PFSK-1 (cell line): Measurements from ENCODE around the gene DPF3.

Experiments used
- POLR2AphosphoS5 ChIP-seq: IDR thresholded peaks from 2 replicates; pipeline ENCODE4 v1.6.1; 2012; ENCODE audit warnings: low read depth, mild to moderate bottlenecking, control low read depth, low read length, moderate library complexity
- TAF1 ChIP-seq: IDR thresholded peaks from 2 replicates; pipeline ENCODE4 v1.6.1; 2012; ENCODE audit warnings: low read length, control low read depth, borderline replicate concordance; ENCODE audit not compliant: insufficient read depth
- TF ChIP-seq, protein P1 (sequence below), 2 experiments: IDR thresholded peaks; 2 replicates each; pipeline versions ENCODE4 v1.6.1 to v1.8.0; 2011 to 2012; ENCODE audit warnings: low read depth in 2 of 2, low read length in 2 of 2, control low read depth in 1 of 2, inconsistent platforms in 1 of 2, mild to moderate bottlenecking in 1 of 2, moderate library complexity in 1 of 2; ENCODE audit not compliant: insufficient read depth in 1 of 2

DNA sequence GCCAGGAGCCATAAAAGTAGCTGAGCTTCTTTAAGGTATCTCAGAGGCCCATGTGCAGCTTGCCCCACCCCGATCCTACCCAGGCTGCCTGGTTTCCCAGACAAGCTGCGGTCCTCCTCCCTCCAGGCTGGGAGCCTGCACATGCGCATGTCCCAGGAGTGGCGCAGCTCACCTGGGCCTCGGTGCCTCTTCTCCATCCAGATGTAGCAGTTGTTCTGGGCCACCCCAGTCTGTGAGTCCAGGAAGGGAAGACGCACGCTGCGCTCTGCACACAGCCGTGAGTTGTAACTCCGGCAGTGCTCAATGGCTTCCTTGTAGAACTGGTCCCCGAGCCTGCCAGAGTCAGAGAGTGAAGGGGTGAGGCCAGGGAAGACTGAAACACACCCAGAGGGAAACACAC, 122.3 kb downstream of the DPF3 start:
- TF ChIP-seq POLR2AphosphoS5 (no peak), TAF1 (no peak)
- TF ChIP-seq, protein P1, sequence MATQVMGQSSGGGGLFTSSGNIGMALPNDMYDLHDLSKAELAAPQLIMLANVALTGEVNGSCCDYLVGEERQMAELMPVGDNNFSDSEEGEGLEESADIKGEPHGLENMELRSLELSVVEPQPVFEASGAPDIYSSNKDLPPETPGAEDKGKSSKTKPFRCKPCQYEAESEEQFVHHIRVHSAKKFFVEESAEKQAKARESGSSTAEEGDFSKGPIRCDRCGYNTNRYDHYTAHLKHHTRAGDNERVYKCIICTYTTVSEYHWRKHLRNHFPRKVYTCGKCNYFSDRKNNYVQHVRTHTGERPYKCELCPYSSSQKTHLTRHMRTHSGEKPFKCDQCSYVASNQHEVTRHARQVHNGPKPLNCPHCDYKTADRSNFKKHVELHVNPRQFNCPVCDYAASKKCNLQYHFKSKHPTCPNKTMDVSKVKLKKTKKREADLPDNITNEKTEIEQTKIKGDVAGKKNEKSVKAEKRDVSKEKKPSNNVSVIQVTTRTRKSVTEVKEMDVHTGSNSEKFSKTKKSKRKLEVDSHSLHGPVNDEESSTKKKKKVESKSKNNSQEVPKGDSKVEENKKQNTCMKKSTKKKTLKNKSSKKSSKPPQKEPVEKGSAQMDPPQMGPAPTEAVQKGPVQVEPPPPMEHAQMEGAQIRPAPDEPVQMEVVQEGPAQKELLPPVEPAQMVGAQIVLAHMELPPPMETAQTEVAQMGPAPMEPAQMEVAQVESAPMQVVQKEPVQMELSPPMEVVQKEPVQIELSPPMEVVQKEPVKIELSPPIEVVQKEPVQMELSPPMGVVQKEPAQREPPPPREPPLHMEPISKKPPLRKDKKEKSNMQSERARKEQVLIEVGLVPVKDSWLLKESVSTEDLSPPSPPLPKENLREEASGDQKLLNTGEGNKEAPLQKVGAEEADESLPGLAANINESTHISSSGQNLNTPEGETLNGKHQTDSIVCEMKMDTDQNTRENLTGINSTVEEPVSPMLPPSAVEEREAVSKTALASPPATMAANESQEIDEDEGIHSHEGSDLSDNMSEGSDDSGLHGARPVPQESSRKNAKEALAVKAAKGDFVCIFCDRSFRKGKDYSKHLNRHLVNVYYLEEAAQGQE (IDR thresholded peaks at IDR 0.05; ENCODE audit: insufficient read depth in 1 of 2, low read depth in 2 of 2, low read length in 2 of 2): no peak
